Measurements from ENCODE around the gene NUDT14. TPM values are rescaled to one million over a fixed set of nuclear protein-coding genes. Genes with fewer than 3 reads are reported as not detected.
A peak's percentile ranks its signal among the peaks of the same experiment; 100 is the strongest.

The NUDT14 gene
- total and polyA plus RNA-seq, 2 of the 8 experiments (the other 6 are each of a cell fraction or from before 2014, with no cell fraction given) = 25.5 to 33.3 TPM

DNA sequence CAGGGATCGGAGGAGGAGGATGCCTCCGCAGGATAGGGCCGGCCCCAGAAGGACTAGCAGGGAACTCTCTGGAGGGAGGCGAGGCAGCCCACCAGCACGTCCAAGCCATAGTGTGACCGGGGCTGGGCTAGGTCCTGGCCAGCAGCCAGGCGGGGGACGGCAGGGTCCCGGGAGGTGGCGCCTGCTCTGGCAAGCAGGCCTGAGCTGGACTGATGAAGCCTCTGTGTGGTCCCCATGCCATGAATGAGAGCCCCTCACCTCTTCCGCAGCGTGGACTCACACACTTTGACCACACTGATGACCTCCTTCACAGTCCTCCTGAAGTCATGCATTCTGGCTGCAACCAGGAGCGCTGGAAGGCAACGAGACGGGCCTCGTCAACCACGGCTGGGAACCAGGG lies 47.5 kb upstream of the NUDT14 start:
- DNase-seq (ENCODE audit: low read depth in 1 of 2, low spot score in 2 of 2) (no peak), FAIRE-seq (no peak)
- Histone ChIP-seq H3K9ac (replicated peaks in 1 of 4; ENCODE audit: extremely low read depth in 1 of 4, low read depth in 3 of 4, low read length in 3 of 4) (no peak overlapping the region), H3K27me3 (replicated peaks in 1 of 4; ENCODE audit: control insufficient read depth in 3 of 4, extremely low read depth in 1 of 4, insufficient read depth in 3 of 4, low read length in 3 of 4) (no peaks in the 10 kb centered on the region), H2AFZ (ENCODE audit: low read length) (no peak overlapping the region), H4K91ac (replicated peaks; ENCODE audit: insufficient read length, low read length) (no peak overlapping the region), H3K23ac (ENCODE audit: insufficient read length) (no peak overlapping the region), H2BK15ac (ENCODE audit: low read length) (no peak overlapping the region), H3K4ac (replicated peaks; ENCODE audit: insufficient read length, low read depth, low read length) (no peak overlapping the region), H3K36me3 (ENCODE audit: control insufficient read depth in 2 of 4, insufficient read depth in 4 of 4, low read length in 3 of 4) (no peaks in the 10 kb centered on the region; a peak in 1 of 8 replicates), H3K79me2 (ENCODE audit: control insufficient read depth in 1 of 2, insufficient read depth in 2 of 2, low read length in 2 of 2) (no peaks in the 10 kb centered on the region), H3K4me1 (replicated peaks in 1 of 4; ENCODE audit: control insufficient read depth in 3 of 4, insufficient read depth in 4 of 4, low read length in 3 of 4) (no peaks in the 10 kb centered on the region), H3K79me1 (ENCODE audit: low read depth, low read length) (no peaks in the 10 kb centered on the region), H3K18ac (ENCODE audit: extremely low read depth, low read length) (no peak overlapping the region), H3K56ac (replicated peaks; ENCODE audit: insufficient read length, low read depth, low read length) (no peak overlapping the region), H4K8ac (ENCODE audit: extremely low read depth, insufficient read depth, low read length) (no peak overlapping the region; the same call in 1 of the 2 replicates), H2BK12ac (ENCODE audit: low read depth, low read length) (no peak overlapping the region), H3K4me3 (ENCODE audit: extremely low read depth in 1 of 4, insufficient read depth in 2 of 4, low read depth in 3 of 4, low read length in 4 of 4) (no peak overlapping the region), H4K20me1 (replicated peaks in 1 of 2; ENCODE audit: control insufficient read depth in 1 of 2, insufficient read depth in 2 of 2, low read length in 2 of 2) (peaks cover 0 to 3% of the 10 kb centered on the region in 2 experiments), H2BK20ac (ENCODE audit: low read length) (no peak overlapping the region), H3K9me3 (ENCODE audit: insufficient read depth in 2 of 2, low read depth in 1 of 2, low read length in 1 of 2) (peaks cover 0 to 4% of the 10 kb centered on the region in 2 experiments; a peak in 1 of 4 replicates), H3K4me2 (ENCODE audit: insufficient read depth in 1 of 2, low read depth in 2 of 2, low read length in 2 of 2) (no peak overlapping the region), H3K23me2 (ENCODE audit: low read depth, low read length) (no peaks in the 10 kb centered on the region), H3K14ac (ENCODE audit: insufficient read length) (no peak overlapping the region), H3K27ac (ENCODE audit: low read depth, low read length) (no peak overlapping the region), H2AK5ac (ENCODE audit: low read depth, low read length) (no peak overlapping the region), H2BK120ac (replicated peaks; ENCODE audit: low read depth, low read length) (no peak overlapping the region), H2BK5ac (ENCODE audit: low read depth, low read length) (peak overlapping the region; percentile 66; the same call in 1 of the 2 replicates), H4K5ac (ENCODE audit: insufficient read length, low read depth, low read length) (no peak overlapping the region)
- ChIA-PET POLR2A (ENCODE audit: partially characterized antibody) (no interaction called here), CTCF (ENCODE audit: partially characterized antibody) (interaction anchor here (0.6 to 1.7 kb wide), 4 partner anchors 20 to 850 kb away, joined by 3 to 5 read pairs (median 4); partner anchors contain the start of gene BTBD6)
- WGBS, 2 experiments (ENCODE audit: extremely low coverage in 1 of 2, insufficient coverage in 1 of 2, insufficient read length in 1 of 2, insufficient replicate concordance in 2 of 2, low coverage in 1 of 2, low lambda C conversion rate in 2 of 2, missing lambda C conversion rate in 1 of 2) = 94% methylated on average over 15 of the region's 17 CpGs; no CpG with 5 or more reads in 1 of the 2 experiments
- TF ChIP-seq SP4 (IDR thresholded peaks at IDR 0.05; ENCODE audit: low read length) (no peak), RAD21 (IDR thresholded peaks at IDR 0.05 in 1 of 2, conservative IDR thresholded peaks at IDR 0.05 in 1 of 2; ENCODE audit: low read depth in 2 of 2, low read length in 2 of 2) (no peak), RBBP5 (IDR thresholded peaks at IDR 0.05; ENCODE audit: borderline replicate concordance, low read depth, low read length) (no peak), HDAC6 (IDR thresholded peaks at IDR 0.05; ENCODE audit: low read depth, low read length) (no peak), TAF7 (optimal IDR thresholded peaks at IDR 0.05; ENCODE audit: borderline replicate concordance, low read depth, low read length) (no peak), CTBP2 (IDR thresholded peaks at IDR 0.05; ENCODE audit: borderline replicate concordance, insufficient read depth, insufficient read length, low read length) (no peak), KDM4A (IDR thresholded peaks at IDR 0.05; ENCODE audit: low read depth, low read length, severe bottlenecking) (no peak), SUZ12 (IDR thresholded peaks at IDR 0.05; ENCODE audit: low read length) (no peak), RNF2 (IDR thresholded peaks at IDR 0.05; ENCODE audit: borderline replicate concordance, low read depth, low read length, missing control alignments, poor library complexity, severe bottlenecking) (no peak), SAP30 (IDR thresholded peaks at IDR 0.05; ENCODE audit: insufficient read depth, insufficient replicate concordance, low read length) (no peak), TCF12 (IDR thresholded peaks at IDR 0.05; ENCODE audit: low read depth, low read length) (no peak), HDAC2 (IDR thresholded peaks at IDR 0.05; ENCODE audit: borderline replicate concordance in 1 of 2, low read depth in 2 of 2, low read length in 2 of 2) (no peak)
